Activated T-helper 2 cell treated with anti-CD3 and anti-CD28 coated beads, Interferon-gamma antibody, Interleukin-2, Interleukin-4, amounts not matched to agents 10 μg/mL and 5 μg/mL and 100 μg/mL, durations not matched to agents 14 hours and 24 hours and 36 hours (primary cell): Measurements from ENCODE around the gene TFE3. TPM values are rescaled to one million over a fixed set of nuclear protein-coding genes. Genes with fewer than 3 reads are reported as not detected.

Experiments used
- DNase-seq: peaks from one replicate; pipeline ENCODE4 v3.0.0; 2021; ENCODE audit warnings: low spot score
- H3K27ac Mint-ChIP-seq: one replicate; pipeline ENCODE4 v1.8.0; 2021; ENCODE audit warnings: mixed read lengths
- H3K27me3 Mint-ChIP-seq: one replicate; pipeline ENCODE4 v1.8.0; 2021; ENCODE audit warnings: low read depth, mixed read lengths
- H3K36me3 Mint-ChIP-seq: one replicate; pipeline ENCODE4 v1.8.0; 2021; ENCODE audit warnings: low read depth, mixed read lengths
- H3K4me1 Mint-ChIP-seq: one replicate; pipeline ENCODE4 v1.8.0; 2021; ENCODE audit warnings: low read depth, mixed read lengths
- H3K4me3 Mint-ChIP-seq: one replicate; pipeline ENCODE4 v1.8.0; 2021; ENCODE audit warnings: low read depth, mild to moderate bottlenecking, moderate library complexity, mixed read lengths
- H3K9me3 Mint-ChIP-seq: one replicate; pipeline ENCODE4 v1.8.0; 2021; ENCODE audit warnings: mixed read lengths
- intact Hi-C: fragments of 100-400 bp; cut with micrococcal nuclease; formaldehyde crosslinking; loops from one replicate; pipeline ENCODE4 v1.15.1; 2023
- total RNA-seq: library from RNA; stranded (reverse); gene quantifications from 2 replicates; pipeline ENCODE4 v1.2.3, GENCODE V29; 2022

Gene TFE3
- total RNA-seq, 1 donor from 2014 or later: 28.4 TPM

DNA sequence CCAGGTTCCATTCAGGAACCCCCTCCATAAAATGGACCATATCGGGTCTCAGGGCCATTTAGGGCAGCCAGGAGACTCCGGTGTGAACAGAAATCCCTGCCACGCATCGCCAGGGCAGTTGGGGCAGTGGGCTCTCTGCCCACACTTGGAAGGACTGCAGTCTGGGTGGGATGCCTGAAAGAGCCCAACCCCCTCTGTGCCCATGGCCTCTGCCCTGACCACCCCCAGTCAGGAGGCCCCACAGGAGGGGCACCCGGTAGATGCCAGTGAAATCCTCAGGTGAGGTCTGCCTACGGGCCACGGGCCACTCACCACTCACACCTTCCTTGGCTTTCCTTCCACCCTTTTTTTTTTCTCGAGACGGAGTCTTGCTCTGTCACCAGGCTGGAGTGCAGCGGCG, 25.9 kb upstream of the TFE3 start:
- no peak overlapping the region for H3K27ac Mint-ChIP-seq

DNA sequence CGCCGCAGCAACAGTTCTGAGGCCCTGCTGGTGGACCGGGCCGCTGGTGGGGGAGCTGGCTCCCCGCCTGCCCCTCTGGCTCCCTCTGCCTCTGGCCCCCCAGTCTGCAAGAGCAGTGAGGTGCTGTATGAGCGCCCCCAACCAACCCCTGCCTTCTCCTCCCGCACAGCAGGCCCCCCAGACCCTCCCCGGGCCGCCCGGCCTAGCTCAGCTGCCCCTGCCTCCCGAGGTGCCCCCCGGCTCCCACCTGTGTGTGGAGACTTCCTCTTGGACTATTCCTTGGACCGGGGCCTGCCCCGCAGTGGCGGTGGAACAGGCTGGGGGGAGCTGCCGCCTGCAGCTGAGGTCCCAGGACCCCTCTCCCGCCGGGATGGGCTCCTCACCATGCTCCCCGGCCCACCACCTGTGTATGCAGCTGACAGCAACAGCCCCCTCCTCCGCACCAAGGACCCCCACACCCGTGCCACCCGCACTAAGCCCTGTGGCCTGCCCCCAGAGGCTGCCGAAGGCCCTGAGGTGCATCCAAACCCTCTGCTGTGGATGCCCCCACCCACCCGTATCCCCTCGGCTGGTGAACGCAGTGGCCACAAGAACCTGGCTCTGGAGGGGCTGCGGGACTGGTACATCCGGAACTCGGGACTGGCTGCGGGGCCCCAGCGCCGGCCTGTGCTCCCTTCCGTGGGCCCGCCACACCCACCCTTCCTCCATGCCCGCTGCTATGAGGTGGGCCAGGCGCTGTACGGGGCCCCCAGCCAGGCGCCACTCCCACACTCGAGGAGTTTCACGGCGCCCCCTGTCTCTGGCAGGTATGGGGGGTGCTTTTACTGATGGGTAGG, 24.3 kb upstream of the TFE3 start:
- intact Hi-C loops: no loop called here
- Mint-ChIP-seq H3K9me3 (no peaks in the 10 kb centered on the region), H3K4me3 (no peak overlapping the region), H3K27me3 (no peaks in the 10 kb centered on the region), H3K27ac (no peak overlapping the region), H3K36me3 (peaks cover 8% of the 10 kb centered on the region), H3K4me1 (peaks cover 3% of the 10 kb centered on the region)
- DNase-seq: no peak

More for the DNA sequence above, 25.9 kb upstream of the TFE3 start:
- no peak overlapping the region for H3K4me3 Mint-ChIP-seq
- H3K27me3 Mint-ChIP-seq: no peaks in the 10 kb centered on the region
- H3K4me1 Mint-ChIP-seq: peaks cover 12% of the 10 kb centered on the region
- intact Hi-C loops: no loop called here
- peaks cover 4% of the 10 kb centered on the region for H3K9me3 Mint-ChIP-seq
- DNase-seq: no peak
- H3K36me3 Mint-ChIP-seq: peaks cover 20% of the 10 kb centered on the region

DNA sequence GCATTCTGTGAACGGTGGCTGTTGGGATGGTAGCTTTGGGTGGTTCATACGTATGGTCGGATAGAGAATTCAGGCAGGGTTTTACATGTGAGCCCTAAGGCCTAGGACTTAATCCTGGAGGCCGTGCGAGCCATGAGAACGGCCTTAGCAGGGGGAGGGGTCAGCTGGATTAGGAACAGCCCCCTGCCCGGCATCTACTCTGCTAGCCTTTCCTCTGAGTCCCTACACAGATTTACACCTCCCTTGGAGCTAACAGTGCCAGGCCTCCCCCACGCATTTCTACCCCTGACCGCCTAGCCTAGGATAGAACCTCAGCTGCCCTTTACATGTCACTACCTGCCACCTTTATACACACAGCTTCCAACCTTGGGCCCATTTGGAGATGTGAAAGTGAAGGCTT, 23.5 kb upstream of the TFE3 start:
- intact Hi-C loops: no loop called here
- no peak overlapping the region for H3K27ac Mint-ChIP-seq
- no peak for DNase-seq
- H3K4me1 Mint-ChIP-seq: no peaks in the 10 kb centered on the region
- H3K36me3 Mint-ChIP-seq: peaks cover 5% of the 10 kb centered on the region
- no peaks in the 10 kb centered on the region for H3K27me3 Mint-ChIP-seq
- H3K4me3 Mint-ChIP-seq: no peak overlapping the region
- H3K9me3 Mint-ChIP-seq: no peaks in the 10 kb centered on the region

DNA sequence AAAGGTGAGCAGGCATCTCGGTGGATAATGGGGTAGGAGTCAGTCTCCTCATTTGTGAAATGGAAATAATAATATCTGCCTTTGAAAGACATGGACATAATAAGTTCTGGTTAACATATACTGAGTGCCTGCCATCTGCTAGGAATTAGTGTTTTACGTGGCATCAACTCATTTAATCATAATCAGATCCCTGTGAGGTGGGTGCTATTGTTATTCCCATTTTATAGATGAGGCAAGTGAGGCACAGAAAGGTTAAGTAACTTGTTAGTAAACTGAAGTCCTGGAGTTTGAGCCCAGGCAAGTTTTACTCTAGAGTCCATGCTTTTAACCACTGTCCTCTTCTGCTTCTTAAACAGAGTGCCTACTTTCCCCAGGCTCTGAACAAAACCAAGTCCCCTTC, 23.1 kb upstream of the TFE3 start:
- H3K27me3 Mint-ChIP-seq: no peaks in the 10 kb centered on the region
- peaks cover 3% of the 10 kb centered on the region for H3K36me3 Mint-ChIP-seq
- H3K4me1 Mint-ChIP-seq: no peaks in the 10 kb centered on the region
- no peak overlapping the region for H3K27ac Mint-ChIP-seq
- no peak for DNase-seq
- no peak overlapping the region for H3K4me3 Mint-ChIP-seq
- no peaks in the 10 kb centered on the region for H3K9me3 Mint-ChIP-seq
- intact Hi-C loops: no loop called here

DNA sequence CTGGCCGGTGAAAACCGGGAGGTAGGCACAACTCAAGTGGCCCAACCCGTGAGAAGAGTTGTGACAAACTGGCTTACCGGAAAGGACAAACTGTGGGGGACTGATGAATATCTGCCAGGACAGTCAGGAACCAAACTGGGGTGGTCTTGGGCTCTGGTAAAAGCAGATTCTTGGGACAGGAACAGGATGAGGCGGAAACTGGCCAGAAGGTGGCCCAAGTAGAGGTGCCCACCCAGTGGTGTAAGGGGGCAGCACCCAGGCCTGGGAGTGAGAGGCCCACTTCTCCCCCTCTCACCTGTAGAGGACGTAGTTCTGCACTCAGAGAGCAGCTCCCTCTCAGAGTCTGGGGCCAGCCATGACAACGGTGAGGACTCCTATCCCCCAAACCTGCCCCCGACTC, 21.6 kb upstream of the TFE3 start:
- H3K36me3 Mint-ChIP-seq: no peaks in the 10 kb centered on the region
- intact Hi-C loops: no loop called here
- no peak overlapping the region for H3K4me3 Mint-ChIP-seq

DNA sequence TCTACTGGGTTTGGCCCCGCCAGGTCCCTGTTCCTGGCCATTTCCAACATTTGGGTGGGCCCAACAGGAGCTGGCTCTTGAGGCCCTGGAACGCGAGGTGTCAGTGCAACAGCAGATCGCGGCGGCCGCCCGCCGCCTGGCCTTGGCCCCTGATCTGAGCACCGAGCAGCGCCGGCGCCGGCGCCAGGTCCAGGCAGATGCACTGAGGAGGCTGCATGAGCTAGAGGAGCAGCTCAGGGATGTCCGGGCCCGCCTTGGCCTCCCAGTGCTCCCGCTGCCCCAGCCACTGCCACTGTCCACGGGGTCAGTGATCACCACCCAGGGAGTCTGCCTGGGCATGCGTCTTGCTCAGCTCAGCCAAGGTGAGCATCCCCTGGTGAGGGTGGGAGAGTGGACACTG, 21.1 kb upstream of the TFE3 start:
- Mint-ChIP-seq H3K27me3 (no peaks in the 10 kb centered on the region), H3K36me3 (no peaks in the 10 kb centered on the region), H3K27ac (no peak overlapping the region), H3K4me1 (no peaks in the 10 kb centered on the region), H3K4me3 (no peak overlapping the region), H3K9me3 (no peaks in the 10 kb centered on the region)
- DNase-seq: no peak
- intact Hi-C loops: no loop called here

More for the DNA sequence above, 21.6 kb upstream of the TFE3 start:
- no peaks in the 10 kb centered on the region for H3K27me3 Mint-ChIP-seq
- H3K9me3 Mint-ChIP-seq: no peaks in the 10 kb centered on the region
- no peak overlapping the region for H3K27ac Mint-ChIP-seq
- H3K4me1 Mint-ChIP-seq: no peaks in the 10 kb centered on the region
- no peak for DNase-seq

DNA sequence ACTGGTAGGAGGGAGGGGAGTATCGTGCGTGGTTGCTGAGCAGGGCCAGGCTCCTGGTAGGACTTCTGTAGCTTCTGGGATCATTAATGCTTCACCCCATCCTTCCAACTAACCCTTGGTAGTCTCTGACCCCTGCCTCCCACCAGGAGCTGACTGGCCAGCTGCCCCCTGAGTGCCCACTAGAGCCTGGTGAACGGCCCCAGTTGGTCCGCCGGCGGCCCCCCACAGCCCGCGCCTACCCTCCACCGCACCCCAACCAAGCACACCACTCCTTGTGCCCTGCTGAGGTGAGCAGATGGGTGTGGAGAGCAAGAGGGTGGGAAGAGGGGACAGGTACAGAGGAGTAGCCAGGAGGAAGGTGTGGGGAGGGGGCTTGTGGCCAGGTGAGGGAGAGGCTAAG, 20.6 kb upstream of the TFE3 start:
- no peaks in the 10 kb centered on the region for H3K9me3 Mint-ChIP-seq
- H3K4me1 Mint-ChIP-seq: no peaks in the 10 kb centered on the region
- H3K4me3 Mint-ChIP-seq: no peak overlapping the region
- H3K27ac Mint-ChIP-seq: no peak overlapping the region
- intact Hi-C loops: no loop called here
- no peaks in the 10 kb centered on the region for H3K36me3 Mint-ChIP-seq
- H3K27me3 Mint-ChIP-seq: no peaks in the 10 kb centered on the region
- DNase-seq: no peak

DNA sequence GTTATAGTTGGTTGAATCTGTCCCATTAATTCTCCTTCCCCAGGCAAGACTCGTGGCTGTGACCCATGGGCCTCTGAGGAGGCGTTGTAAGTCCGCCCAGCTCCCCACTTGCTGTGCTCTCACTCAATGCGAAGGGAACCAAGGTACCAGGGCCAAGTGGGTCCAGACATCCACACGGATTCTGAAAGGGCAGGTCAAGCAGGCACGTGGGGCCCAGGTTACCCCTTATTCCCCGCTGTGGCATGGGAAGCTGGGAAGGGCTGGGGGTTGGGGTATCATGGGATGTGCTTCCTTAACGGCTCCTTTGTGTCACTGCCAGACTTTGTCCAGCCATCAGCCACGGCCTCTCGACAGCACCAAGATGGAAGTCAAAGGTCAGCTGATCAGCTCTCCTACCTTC, 18.8 kb upstream of the TFE3 start:
- H3K27me3 Mint-ChIP-seq: no peaks in the 10 kb centered on the region
- no peaks in the 10 kb centered on the region for H3K36me3 Mint-ChIP-seq
- H3K4me3 Mint-ChIP-seq: no peak overlapping the region
- H3K4me1 Mint-ChIP-seq: peaks cover 2% of the 10 kb centered on the region
- DNase-seq: no peak
- H3K27ac Mint-ChIP-seq: no peak overlapping the region
- intact Hi-C loops: no loop called here
- no peaks in the 10 kb centered on the region for H3K9me3 Mint-ChIP-seq

DNA sequence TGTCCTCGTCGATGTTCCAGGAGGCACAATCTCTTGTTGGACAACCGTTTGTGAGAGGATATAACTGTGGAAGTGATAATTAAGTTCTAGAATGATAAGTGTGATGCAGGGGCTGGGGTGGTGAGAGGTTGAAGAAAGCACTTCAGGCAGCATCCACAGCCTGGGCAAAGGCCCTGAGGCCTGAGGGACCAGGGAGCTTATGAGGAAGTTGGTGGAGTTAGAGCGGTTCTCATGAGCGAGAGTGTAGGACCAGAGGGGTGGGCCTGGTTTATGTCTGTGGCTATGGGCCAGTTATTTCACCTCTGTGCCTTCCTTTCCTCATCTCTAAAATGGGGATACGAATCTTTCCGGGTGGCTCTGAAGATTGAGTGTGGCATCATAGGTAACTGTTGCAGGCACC, 18.3 kb upstream of the TFE3 start:
- no peak for DNase-seq
- Mint-ChIP-seq H3K27me3 (no peaks in the 10 kb centered on the region), H3K36me3 (no peaks in the 10 kb centered on the region), H3K9me3 (no peaks in the 10 kb centered on the region), H3K4me1 (peaks cover 2% of the 10 kb centered on the region), H3K4me3 (no peak overlapping the region), H3K27ac (no peak overlapping the region)
- intact Hi-C loops: no loop called here

DNA sequence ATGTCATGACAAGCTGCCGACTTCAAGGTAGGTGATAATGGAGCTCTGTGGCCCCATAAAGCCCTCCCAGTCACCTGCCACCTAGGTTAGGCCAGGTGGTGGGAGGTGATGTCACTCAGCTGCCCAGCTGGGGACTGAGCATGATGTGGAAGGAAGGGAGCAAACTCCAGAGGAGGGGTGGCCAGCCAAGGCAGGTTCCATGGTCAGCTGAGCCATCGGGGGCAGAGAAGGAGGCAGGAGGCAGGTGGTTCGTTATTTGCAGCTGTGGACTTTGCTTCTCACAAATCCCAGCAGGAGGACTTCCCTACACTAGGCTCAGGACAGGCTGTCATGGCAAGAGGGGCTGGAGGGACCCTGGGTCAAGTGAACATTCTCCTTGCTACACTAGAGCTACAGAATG, 17.8 kb upstream of the TFE3 start:
- Mint-ChIP-seq H3K9me3 (no peaks in the 10 kb centered on the region), H3K27ac (no peak overlapping the region), H3K27me3 (no peaks in the 10 kb centered on the region), H3K4me3 (no peak overlapping the region), H3K36me3 (no peaks in the 10 kb centered on the region), H3K4me1 (peaks cover 2% of the 10 kb centered on the region)
- intact Hi-C loops: no loop called here
- DNase-seq: no peak

DNA sequence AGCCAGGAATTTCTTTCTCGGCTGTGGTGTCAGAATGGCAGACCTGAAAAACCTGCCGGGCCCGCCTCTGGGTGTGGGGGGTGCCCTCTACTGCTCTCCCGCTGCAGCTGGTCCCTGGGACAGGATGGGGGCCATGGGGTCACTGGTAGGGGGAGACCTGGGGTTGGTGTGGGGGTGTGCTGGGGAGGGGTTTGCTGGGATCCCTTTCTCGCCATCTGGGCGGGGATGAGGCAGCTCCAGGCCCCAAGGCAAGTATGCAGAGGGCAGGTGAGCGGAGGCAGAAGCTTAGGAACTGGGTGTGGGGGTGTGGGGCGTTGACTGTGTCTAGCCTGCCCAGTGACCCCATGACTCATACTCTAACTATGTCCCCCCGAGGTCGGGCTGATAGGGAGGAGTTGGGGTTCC, 16.5 kb upstream of the TFE3 start:
- Mint-ChIP-seq H3K9me3 (no peaks in the 10 kb centered on the region), H3K4me3 (no peak overlapping the region), H3K36me3 (no peaks in the 10 kb centered on the region), H3K4me1 (peaks cover 6% of the 10 kb centered on the region), H3K27ac (no peak overlapping the region), H3K27me3 (no peaks in the 10 kb centered on the region)
- no peak for DNase-seq
- intact Hi-C loops: no loop called here

DNA sequence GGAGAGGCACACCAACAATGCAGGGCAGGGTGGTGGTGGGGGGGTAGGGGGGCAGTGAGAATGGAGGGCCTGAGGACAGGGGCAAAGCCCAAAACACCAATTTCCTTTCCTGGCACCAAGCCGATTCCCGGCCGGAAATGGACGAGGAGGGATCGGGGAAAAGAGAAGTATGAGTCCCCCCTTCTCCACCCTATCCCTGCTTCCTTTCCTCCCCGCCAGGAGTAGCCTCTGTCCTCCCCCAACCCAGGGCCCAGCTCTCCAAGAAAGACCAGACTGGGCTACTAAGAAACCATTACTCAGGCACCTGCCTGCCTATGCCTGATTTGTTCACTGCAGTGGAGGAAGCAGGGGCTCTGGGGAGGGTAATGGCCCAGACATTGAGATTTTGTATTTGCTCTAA, 16.0 kb upstream of the TFE3 start:
- Mint-ChIP-seq H3K4me3 (no peak overlapping the region), H3K27ac (no peak overlapping the region), H3K4me1 (peaks cover 11% of the 10 kb centered on the region), H3K36me3 (no peaks in the 10 kb centered on the region), H3K27me3 (no peaks in the 10 kb centered on the region), H3K9me3 (no peaks in the 10 kb centered on the region)
- intact Hi-C loops: no loop called here
- no peak for DNase-seq

DNA sequence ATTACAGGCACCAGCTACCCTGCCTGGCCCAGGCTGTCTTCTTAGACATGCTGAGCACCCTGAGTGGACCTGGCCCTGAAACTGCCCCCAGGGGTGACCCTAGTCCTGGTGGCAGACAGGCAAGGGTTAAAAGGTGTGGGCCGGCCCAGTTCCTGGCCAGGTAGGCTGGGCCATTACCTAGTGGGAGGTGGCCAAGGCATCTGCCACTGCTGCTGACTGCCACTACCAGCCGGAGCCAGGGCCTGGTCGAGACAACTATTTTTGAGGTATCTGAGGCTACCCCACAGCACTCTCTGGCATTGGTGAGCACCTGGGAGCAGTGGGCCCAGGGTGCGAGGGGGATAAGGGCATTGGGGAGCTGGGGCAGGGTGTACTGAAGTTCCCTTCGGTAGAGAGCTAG, 15.6 kb upstream of the TFE3 start, which contains the start of gene CCDC120:
TSS of gene CCDC120 (plus strand) at position 206 of the 400 bp plus-strand sequence. CDS start 3,043 bp downstream, outside the sequence.
- no peak within 1 kb of the TSS for H3K27ac Mint-ChIP-seq
- no peaks in the 10 kb centered on the region for H3K27me3 Mint-ChIP-seq
- H3K9me3 Mint-ChIP-seq: no peaks in the 10 kb centered on the region
- intact Hi-C loops: no loop called here
- DNase-seq: no peak
- H3K4me3 Mint-ChIP-seq: no peak within 1 kb of the TSS
- H3K4me1 Mint-ChIP-seq: peaks cover 15% of the 10 kb centered on the region
- H3K36me3 Mint-ChIP-seq: no peaks in the 10 kb centered on the region
